ENCODE data around the gene DOCK4. TPM values are rescaled to one million over a fixed set of nuclear protein-coding genes. Genes with fewer than 3 reads are reported as not detected.

DOCK4 gene
- total RNA-seq, 1 experiment from 2014 or later = 4.9 TPM

GRCh38 chr7:111998326-111998725 lies 207.9 kb downstream of the DOCK4 start:
- H3K4me1 Mint-ChIP-seq = peaks cover under 1% of the 10 kb centered on the region in 2 experiments; a peak in 1 of 4 replicates
- H3K36me3 Mint-ChIP-seq (ENCODE audit: insufficient read depth in 1 of 3, low read depth in 3 of 3) = no peaks in the 10 kb centered on the region
- no peak overlapping the region for H2BK12ac ChIP-seq (ENCODE audit: insufficient read length, low read depth, low read length)
- no peaks in the 10 kb centered on the region for H3K9me3 Mint-ChIP-seq
- H4K91ac ChIP-seq (ENCODE audit: insufficient read length, low read depth, low read length) = no peak overlapping the region
- H3K4me1 ChIP-seq (ENCODE audit: insufficient read depth, low read length) = no peaks in the 10 kb centered on the region
- no peaks in the 10 kb centered on the region for H3K27me3 ChIP-seq (ENCODE audit: insufficient read depth, low read length)
- H4K5ac ChIP-seq (ENCODE audit: insufficient read length, low read depth, low read length) = no peak overlapping the region
- WGBS (ENCODE audit: extremely low coverage, insufficient read length, low lambda C conversion rate) = no CpG with 5 or more reads among the region's 3 CpGs
- no peaks in the 10 kb centered on the region for H3K9me3 ChIP-seq (ENCODE audit: control insufficient read depth, low read depth, low read length)
- no peak overlapping the region for H2AK5ac ChIP-seq (ENCODE audit: insufficient read length, low read length)
- no peak overlapping the region for H3K27ac ChIP-seq (ENCODE audit: insufficient read length, low read depth, low read length)
- no peak overlapping the region for H3K23ac ChIP-seq (ENCODE audit: insufficient read length, low read depth, low read length)
- no peak overlapping the region for H3K56ac ChIP-seq (ENCODE audit: insufficient read length, low read depth, low read length)
- H4K20me1 ChIP-seq (ENCODE audit: control insufficient read depth, insufficient read depth, insufficient read length) = no peaks in the 10 kb centered on the region
- H3K27me3 Mint-ChIP-seq (ENCODE audit: low read depth) = no peaks in the 10 kb centered on the region
- H3K14ac ChIP-seq (ENCODE audit: insufficient read depth, low read length) = no peak overlapping the region
- H2BK5ac ChIP-seq (ENCODE audit: insufficient read length, low read length) = no peak overlapping the region
- no peak overlapping the region for H2BK15ac ChIP-seq (ENCODE audit: low read depth, low read length)
- DNase-seq = no peak
- TF ChIP-seq CTCF (conservative IDR thresholded peaks at IDR 0.05) = no peak
- H3K9ac ChIP-seq (ENCODE audit: extremely low read depth, insufficient read length, low read length) = no peak overlapping the region
- H2AFZ ChIP-seq (ENCODE audit: low read length) = no peak overlapping the region
- no peaks in the 10 kb centered on the region for H3K79me2 ChIP-seq (ENCODE audit: insufficient read depth, low read length)
- no peaks in the 10 kb centered on the region for H3K23me2 ChIP-seq (ENCODE audit: insufficient read length, low read depth, low read length, poor library complexity, severe bottlenecking)
- no peak overlapping the region for H2BK20ac ChIP-seq (ENCODE audit: low read depth, low read length, poor library complexity, severe bottlenecking)
- no peak overlapping the region for H3T11ph ChIP-seq (ENCODE audit: low read length)
- no peak overlapping the region for H3K4ac ChIP-seq (ENCODE audit: low read depth, low read length)
- H4K8ac ChIP-seq (replicated peaks; ENCODE audit: insufficient read length, low read depth, low read length) = no peak overlapping the region
- no peaks in the 10 kb centered on the region for H3K79me1 ChIP-seq (ENCODE audit: insufficient read depth, low read depth, low read length, poor library complexity, severe bottlenecking)
- no peak overlapping the region for H3K4me3 Mint-ChIP-seq
- H3K18ac ChIP-seq (ENCODE audit: insufficient read length, low read depth, low read length) = no peak overlapping the region
- H3K27ac Mint-ChIP-seq = no peak overlapping the region
- no peak overlapping the region for H3K4me2 ChIP-seq (ENCODE audit: insufficient read depth, insufficient read length, low read length)
- no peak overlapping the region for H2BK120ac ChIP-seq (ENCODE audit: low read depth, low read length, poor library complexity, severe bottlenecking)
